Measurements from ENCODE around the gene SRC.

DNA sequence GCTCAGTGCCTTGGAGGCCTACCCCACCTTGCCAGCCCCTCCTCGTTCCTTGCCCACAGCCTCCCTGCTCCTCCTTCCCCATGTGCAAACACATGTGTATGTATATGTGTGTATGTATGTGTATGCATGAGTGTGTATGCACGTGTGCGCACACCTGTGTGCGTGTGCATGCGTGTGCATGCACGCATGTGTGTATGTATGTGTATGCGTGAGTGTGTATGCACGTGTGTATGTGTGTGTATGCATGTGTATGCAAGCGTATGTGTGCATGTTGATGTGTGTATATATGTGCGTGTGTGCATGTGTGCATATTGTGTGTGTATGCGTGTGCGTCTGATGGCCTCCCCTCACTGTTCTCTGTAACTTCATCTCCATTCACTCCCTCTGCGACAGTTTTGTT lies 74.7 kb downstream of the SRC start:
- TF ChIP-seq, protein P1, sequence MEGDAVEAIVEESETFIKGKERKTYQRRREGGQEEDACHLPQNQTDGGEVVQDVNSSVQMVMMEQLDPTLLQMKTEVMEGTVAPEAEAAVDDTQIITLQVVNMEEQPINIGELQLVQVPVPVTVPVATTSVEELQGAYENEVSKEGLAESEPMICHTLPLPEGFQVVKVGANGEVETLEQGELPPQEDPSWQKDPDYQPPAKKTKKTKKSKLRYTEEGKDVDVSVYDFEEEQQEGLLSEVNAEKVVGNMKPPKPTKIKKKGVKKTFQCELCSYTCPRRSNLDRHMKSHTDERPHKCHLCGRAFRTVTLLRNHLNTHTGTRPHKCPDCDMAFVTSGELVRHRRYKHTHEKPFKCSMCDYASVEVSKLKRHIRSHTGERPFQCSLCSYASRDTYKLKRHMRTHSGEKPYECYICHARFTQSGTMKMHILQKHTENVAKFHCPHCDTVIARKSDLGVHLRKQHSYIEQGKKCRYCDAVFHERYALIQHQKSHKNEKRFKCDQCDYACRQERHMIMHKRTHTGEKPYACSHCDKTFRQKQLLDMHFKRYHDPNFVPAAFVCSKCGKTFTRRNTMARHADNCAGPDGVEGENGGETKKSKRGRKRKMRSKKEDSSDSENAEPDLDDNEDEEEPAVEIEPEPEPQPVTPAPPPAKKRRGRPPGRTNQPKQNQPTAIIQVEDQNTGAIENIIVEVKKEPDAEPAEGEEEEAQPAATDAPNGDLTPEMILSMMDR (IDR thresholded peaks at IDR 0.05; ENCODE audit: low read length): no peak
- TF ChIP-seq EZH2 (IDR thresholded peaks at IDR 0.05; ENCODE audit: borderline replicate concordance, low read length): no peak

All from OCI-LY1 (cell line).